MCF 10A (cell line): ENCODE measurements around the gene FAM241B. TPM values are rescaled to one million over a fixed set of nuclear protein-coding genes. Genes with fewer than 3 reads are reported as not detected.

Experiments
- BruUV-seq: library from RNA; stranded (reverse); fragments of 400-500 nt; replicated peaks from 2 replicates; lab custom pipeline; 2021; lab: Mats Ljungman, UMichigan
- CTCF ChIA-PET: fragments of 300-600 bp; sonication (Branson Sonifier 250); formaldehyde crosslinking; extraction: SDS; loops from one replicate; lab custom pipeline; 2021; ENCODE audit warnings: antibody characterized with exemption, inconsistent platforms; lab: Yijun Ruan, JAX
- POLR2A ChIA-PET: fragments of 300-600, 350-650 bp; sonication (Branson Sonifier 250); formaldehyde crosslinking; extraction: SDS; loops from one replicate; lab custom pipeline; 2020; ENCODE audit warnings: antibody characterized with exemption, inconsistent platforms; lab: Yijun Ruan, JAX
- DNase-seq: peaks from one replicate; pipeline ENCODE4 v3.0.0-alpha.2; 2018; ENCODE audit not compliant: unreplicated experiment
- H3K27ac Mint-ChIP-seq: one replicate; pipeline ENCODE4 v1.8.0; 2022; ENCODE audit warnings: mild to moderate bottlenecking, low read depth, mixed read lengths; ENCODE audit not compliant: unreplicated experiment
- H3K27me3 Mint-ChIP-seq: one replicate; pipeline ENCODE4 v1.8.0; 2022; ENCODE audit warnings: mixed read lengths; ENCODE audit not compliant: insufficient read depth, unreplicated experiment
- H3K36me3 Mint-ChIP-seq: one replicate; pipeline ENCODE4 v1.8.0; 2022; ENCODE audit warnings: mild to moderate bottlenecking, moderate library complexity, mixed read lengths; ENCODE audit not compliant: insufficient read depth, unreplicated experiment
- H3K4me1 Mint-ChIP-seq: one replicate; pipeline ENCODE4 v1.8.0; 2022; ENCODE audit warnings: mixed read lengths; ENCODE audit not compliant: insufficient read depth, unreplicated experiment
- H3K4me3 Mint-ChIP-seq: one replicate; pipeline ENCODE4 v1.8.0; 2022; ENCODE audit warnings: mild to moderate bottlenecking, moderate library complexity, mixed read lengths; ENCODE audit not compliant: unreplicated experiment
- H3K9me3 Mint-ChIP-seq: one replicate; pipeline ENCODE4 v1.8.0; 2022; ENCODE audit warnings: mixed read lengths; ENCODE audit not compliant: unreplicated experiment
- intact Hi-C: fragments of 100-400 bp; cut with micrococcal nuclease; formaldehyde crosslinking; loops from 2 replicates; pipeline ENCODE4 v1.14.1; 2022
- total RNA-seq: library from RNA; stranded (reverse); gene quantifications from 2 replicates; pipeline ENCODE4 v1.2.3, GENCODE V29; 2022
- TF ChIP-seq, protein P1 (sequence below): fragments of 200-600 bp; IDR thresholded peaks from one replicate; pipeline ENCODE4 v1.8.0; 2022; ENCODE audit warnings: antibody characterized with exemption, mild to moderate bottlenecking; ENCODE audit not compliant: unreplicated experiment

FAM241B gene
- total RNA-seq, 1 experiment from 2014 or later, result 7.5 TPM

DNA sequence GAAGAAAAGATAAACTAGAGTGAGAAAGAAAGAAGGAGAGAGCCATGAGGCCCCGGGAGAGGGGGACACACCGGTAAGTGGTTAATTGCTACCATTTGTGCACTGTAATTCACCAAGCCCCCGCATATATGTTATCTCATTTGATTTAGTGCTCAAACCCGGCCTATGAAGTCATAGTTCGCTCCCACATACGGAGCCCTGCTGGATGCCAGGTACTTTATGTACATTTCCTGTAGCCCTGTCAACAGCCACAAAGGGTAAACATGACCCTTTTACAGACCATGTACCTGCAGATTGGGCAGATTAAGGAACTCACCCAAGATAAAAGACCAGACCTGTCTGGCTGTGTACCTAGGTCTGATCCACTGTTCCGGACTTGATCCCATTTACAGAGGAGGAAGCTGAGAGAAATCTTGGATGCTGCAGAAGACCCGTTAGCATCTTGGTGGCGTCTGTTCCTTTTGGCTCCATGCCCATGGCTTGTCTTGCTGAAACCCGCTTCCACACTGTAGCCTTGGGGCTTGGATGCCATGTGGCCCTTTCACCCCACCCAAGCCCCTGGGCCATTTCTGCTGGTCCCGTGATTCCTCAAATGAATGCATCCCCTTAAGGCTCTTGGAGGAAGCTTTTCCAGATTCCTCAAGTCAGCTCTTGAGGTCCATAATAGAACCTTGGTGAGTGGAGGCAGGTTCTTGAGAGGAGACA lies 32.3 kb downstream of the FAM241B start:
- intact Hi-C loops, result no loop called here
- peaks cover 39% of the 10 kb centered on the region for H3K27me3 Mint-ChIP-seq
- DNase-seq, result no peak
- H3K36me3 Mint-ChIP-seq, result no peaks in the 10 kb centered on the region
- no peaks in the 10 kb centered on the region for H3K9me3 Mint-ChIP-seq
- no peak overlapping the region for H3K4me3 Mint-ChIP-seq
- CTCF ChIA-PET, result interaction anchor here (1.0 kb wide), 1 partner anchor 33 kb away, joined by 3 read pairs; no protein-coding TSS in a partner anchor
- POLR2A ChIA-PET, result no interaction called here
- TF ChIP-seq, protein P1, sequence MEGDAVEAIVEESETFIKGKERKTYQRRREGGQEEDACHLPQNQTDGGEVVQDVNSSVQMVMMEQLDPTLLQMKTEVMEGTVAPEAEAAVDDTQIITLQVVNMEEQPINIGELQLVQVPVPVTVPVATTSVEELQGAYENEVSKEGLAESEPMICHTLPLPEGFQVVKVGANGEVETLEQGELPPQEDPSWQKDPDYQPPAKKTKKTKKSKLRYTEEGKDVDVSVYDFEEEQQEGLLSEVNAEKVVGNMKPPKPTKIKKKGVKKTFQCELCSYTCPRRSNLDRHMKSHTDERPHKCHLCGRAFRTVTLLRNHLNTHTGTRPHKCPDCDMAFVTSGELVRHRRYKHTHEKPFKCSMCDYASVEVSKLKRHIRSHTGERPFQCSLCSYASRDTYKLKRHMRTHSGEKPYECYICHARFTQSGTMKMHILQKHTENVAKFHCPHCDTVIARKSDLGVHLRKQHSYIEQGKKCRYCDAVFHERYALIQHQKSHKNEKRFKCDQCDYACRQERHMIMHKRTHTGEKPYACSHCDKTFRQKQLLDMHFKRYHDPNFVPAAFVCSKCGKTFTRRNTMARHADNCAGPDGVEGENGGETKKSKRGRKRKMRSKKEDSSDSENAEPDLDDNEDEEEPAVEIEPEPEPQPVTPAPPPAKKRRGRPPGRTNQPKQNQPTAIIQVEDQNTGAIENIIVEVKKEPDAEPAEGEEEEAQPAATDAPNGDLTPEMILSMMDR, result no peak
- no peak overlapping the region for H3K27ac Mint-ChIP-seq
- H3K4me1 Mint-ChIP-seq, result no peaks in the 10 kb centered on the region
- BruUV-seq, result no TSS peak

DNA sequence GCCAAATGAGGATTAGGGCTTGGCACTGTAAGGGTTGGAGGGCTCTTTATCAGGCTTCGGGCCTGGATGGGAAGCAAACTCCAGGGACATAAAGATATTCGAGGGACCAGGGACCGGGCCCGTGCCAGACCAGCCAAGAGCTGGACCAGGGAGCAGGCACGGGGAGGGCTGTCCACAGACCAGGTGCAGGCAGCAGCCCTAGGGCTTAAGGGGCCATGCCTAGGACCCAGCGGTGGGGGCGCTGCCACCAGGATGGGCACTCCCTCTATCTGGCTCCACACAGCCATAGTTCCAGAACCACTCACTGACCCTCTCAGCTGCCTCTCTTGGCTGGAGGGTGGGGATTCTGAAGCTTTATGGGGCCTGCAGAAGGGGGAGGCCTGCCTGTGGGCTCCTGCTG lies 32.9 kb downstream of the FAM241B start:
- TF ChIP-seq, protein P1, result no peak
- Mint-ChIP-seq H3K4me3 (no peak overlapping the region), H3K27me3 (peaks cover 35% of the 10 kb centered on the region), H3K4me1 (no peaks in the 10 kb centered on the region), H3K36me3 (no peaks in the 10 kb centered on the region), H3K9me3 (no peaks in the 10 kb centered on the region), H3K27ac (no peak overlapping the region)
- BruUV-seq, result no TSS peak
- no peak for DNase-seq
- intact Hi-C loops, result no loop called here
- ChIA-PET CTCF (interaction anchor here (0.6 to 1.0 kb wide), 2 partner anchors 25 to 34 kb away, joined by 3 read pairs; no protein-coding TSS in a partner anchor), POLR2A (no interaction called here)

DNA sequence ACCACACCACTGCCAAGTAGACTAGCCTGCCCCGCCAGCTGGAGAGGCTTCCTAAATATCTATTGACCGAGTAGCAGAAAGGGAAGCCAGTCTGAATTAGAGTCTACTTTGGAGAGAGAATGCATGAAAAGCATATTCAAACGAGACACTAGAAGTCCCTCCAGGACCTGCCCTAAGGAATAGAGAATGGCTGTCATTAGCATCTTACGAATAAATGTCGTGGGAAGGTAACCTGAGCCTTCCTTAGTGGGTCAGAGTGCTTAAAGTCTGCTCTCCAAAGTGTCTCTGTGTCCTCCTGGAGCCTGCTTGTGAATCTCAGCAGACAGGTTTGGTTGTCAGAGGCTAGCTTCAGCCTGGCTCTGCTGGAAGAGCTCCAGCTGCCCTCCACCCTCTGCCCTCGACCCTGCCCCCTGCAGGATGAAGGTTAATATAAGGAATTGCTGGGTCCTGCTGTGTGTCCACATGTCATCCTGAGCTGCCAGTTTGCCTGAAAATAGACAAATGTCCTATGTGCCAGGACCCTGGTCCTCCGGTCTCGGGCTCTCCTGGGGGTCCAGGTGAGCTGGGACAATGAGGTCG lies 33.4 kb downstream of the FAM241B start:
- BruUV-seq, result no TSS peak
- Mint-ChIP-seq H3K27ac (no peak overlapping the region), H3K4me1 (no peaks in the 10 kb centered on the region), H3K9me3 (no peaks in the 10 kb centered on the region), H3K27me3 (peaks cover 35% of the 10 kb centered on the region), H3K36me3 (no peaks in the 10 kb centered on the region), H3K4me3 (no peak overlapping the region)
- intact Hi-C loops, result no loop called here
- ChIA-PET POLR2A (no interaction called here), CTCF (interaction anchor here (0.6 to 1.0 kb wide), 5 partner anchors 26 to 133 kb away, joined by 3 to 4 read pairs (median 3); no protein-coding TSS in a partner anchor)
- TF ChIP-seq, protein P1, result no peak
- no peak for DNase-seq

DNA sequence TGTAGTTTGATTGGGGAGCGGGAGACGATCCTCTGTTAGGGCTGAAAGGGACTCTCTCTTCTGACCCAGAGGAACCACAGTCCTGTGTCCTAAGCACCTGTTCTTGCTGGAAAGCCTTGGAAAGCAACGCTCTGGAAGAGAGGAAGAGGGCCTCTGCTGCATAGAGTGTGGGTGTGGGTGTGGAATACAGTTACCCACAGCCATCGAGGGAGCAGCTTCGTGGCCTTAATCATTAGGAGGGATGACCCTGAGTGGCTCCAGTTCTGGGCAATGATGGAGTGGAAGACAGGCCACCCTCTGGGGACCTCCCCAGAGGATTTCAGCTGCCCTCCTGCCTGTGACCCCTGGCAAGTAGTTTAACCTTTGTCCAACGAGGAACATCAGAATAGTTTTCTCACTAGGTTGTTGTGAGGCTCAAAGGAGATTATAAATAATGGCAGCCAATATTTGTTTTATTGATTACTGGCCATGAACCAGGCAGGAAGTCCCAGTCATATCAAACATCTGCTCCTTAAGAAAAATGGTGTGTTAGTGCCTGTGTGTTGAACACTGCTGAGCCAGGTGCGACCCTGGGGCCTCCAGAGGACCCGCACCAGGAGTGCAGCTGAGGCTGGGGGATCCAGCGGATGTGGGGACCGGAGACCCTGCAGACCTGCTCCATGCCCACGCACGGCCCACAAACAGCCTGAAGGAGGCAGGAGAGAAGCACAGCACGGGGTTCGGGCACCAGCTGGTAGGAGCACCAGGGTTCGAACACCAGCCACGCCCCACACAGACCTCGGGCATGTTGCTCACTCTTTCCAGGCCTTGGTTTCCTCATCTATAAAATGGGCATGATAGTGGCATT lies 35.6 kb downstream of the FAM241B start:
- Mint-ChIP-seq H3K36me3 (peaks cover 5% of the 10 kb centered on the region), H3K9me3 (no peaks in the 10 kb centered on the region), H3K4me1 (no peaks in the 10 kb centered on the region), H3K4me3 (no peak overlapping the region), H3K27ac (no peak overlapping the region), H3K27me3 (peaks cover 47% of the 10 kb centered on the region)
- DNase-seq, result no peak
- BruUV-seq, result no TSS peak
- ChIA-PET POLR2A (no interaction called here), CTCF (interaction anchor here (0.6 kb wide), 1 partner anchor 260 kb away, joined by 3 read pairs; no protein-coding TSS in a partner anchor)
- intact Hi-C loops, result no loop called here
- TF ChIP-seq, protein P1, result no peak
